Bronchial epithelial cell (primary cell): ENCODE results near the gene TMIGD2. TPM values are rescaled to one million over a fixed set of nuclear protein-coding genes. Genes with fewer than 3 reads are reported as not detected.
"Not testable (repeated sequence)": the region's sequence is repeated elsewhere in the genome, so short reads cannot be mapped to it uniquely, and the experiment has no call there.

Source experiments
- DNase-seq: peaks from one replicate; pipeline ENCODE4 v3.0.0-alpha.2; 2010; ENCODE audit warnings: low read depth
- FAIRE-seq: peaks from 2 replicates; lab custom pipeline; 2011; peaks lifted over from hg19 to GRCh38; lab: Jason Lieb, UNC
- H3K27me3 ChIP-seq: 2 replicates; pipeline ENCODE4 v1.5.1; 2011; ENCODE audit warnings: low read length; ENCODE audit not compliant: control insufficient read depth, insufficient read depth
- H3K36me3 ChIP-seq: 2 replicates; pipeline ENCODE4 v1.5.1; 2011; ENCODE audit warnings: low read length; ENCODE audit not compliant: control insufficient read depth, insufficient read depth
- H3K4me3 ChIP-seq: 2 replicates; pipeline ENCODE4 v1.5.1; 2011; ENCODE audit warnings: mild to moderate bottlenecking, low read depth, low read length, control low read depth
- CTCF ChIP-seq: IDR thresholded peaks from 2 replicates; pipeline ENCODE4 v1.5.1; 2011; ENCODE audit warnings: mild to moderate bottlenecking, moderate library complexity, low read length, control low read depth, inconsistent platforms; ENCODE audit not compliant: insufficient read depth, severe bottlenecking
- total RNA-seq: library from RNA; depleted of rRNA; stranded (reverse); fragments of >200 nt; gene quantifications from 2 replicates; pipeline ENCODE4 v1.2.1, GENCODE V29; 2014

Gene TMIGD2
- total RNA-seq, 1 donor from 2014 or later = not detected

GRCh38 chr19:4278010-4278409, 24.2 kb downstream of the TMIGD2 start:
- DNase-seq (no peak), FAIRE-seq (no peak)
- no peak for TF ChIP-seq CTCF
- H3K36me3 ChIP-seq = no peaks in the 10 kb centered on the region
- H3K4me3 ChIP-seq = no peak overlapping the region
- peaks cover 12% of the 10 kb centered on the region for H3K27me3 ChIP-seq

GRCh38 chr19:4277191-4277696, 24.9 kb downstream of the TMIGD2 start:
- no peak for FAIRE-seq
- no peak for TF ChIP-seq CTCF
- peaks cover 12% of the 10 kb centered on the region for H3K27me3 ChIP-seq

GRCh38 chr19:4274321-4274686, 27.9 kb downstream of the TMIGD2 start:
- H3K4me3 ChIP-seq = not testable (repeated sequence)

More at GRCh38 chr19:4277191-4277696, 24.9 kb downstream of the TMIGD2 start:
- Histone ChIP-seq H3K36me3 (no peaks in the 10 kb centered on the region), H3K4me3 (no peak overlapping the region)
- DNase-seq = no peak

GRCh38 chr19:4272894-4273293, 29.3 kb downstream of the TMIGD2 start:
- no peak for TF ChIP-seq CTCF
- no peak overlapping the region for H3K4me3 ChIP-seq
- H3K27me3 ChIP-seq = peaks cover 2% of the 10 kb centered on the region
- FAIRE-seq (no peak), DNase-seq (no peak)
- H3K36me3 ChIP-seq = peaks cover 10% of the 10 kb centered on the region

More at GRCh38 chr19:4274321-4274686, 27.9 kb downstream of the TMIGD2 start:
- FAIRE-seq, H3K36me3 ChIP-seq, DNase-seq, H3K27me3 ChIP-seq: not testable (repeated sequence)

GRCh38 chr19:4268816-4269430, 33.3 kb downstream of the TMIGD2 start:
- Histone ChIP-seq H3K27me3 (no peaks in the 10 kb centered on the region), H3K4me3 (no peak overlapping the region), H3K36me3 (peaks cover 11% of the 10 kb centered on the region)
- FAIRE-seq (no peak), DNase-seq (no peak)
- TF ChIP-seq CTCF = no peak

GRCh38 chr19:4267901-4268815, 34.0 kb downstream of the TMIGD2 start:
- H3K36me3 ChIP-seq = peaks cover 11% of the 10 kb centered on the region
- no peak for FAIRE-seq

More at GRCh38 chr19:4267901-4268815, 34.0 kb downstream of the TMIGD2 start:
- H3K4me3 ChIP-seq = no peak overlapping the region
- no peak for TF ChIP-seq CTCF
- DNase-seq = no peak
- no peaks in the 10 kb centered on the region for H3K27me3 ChIP-seq
